GM20000 (cell line): Measurements from ENCODE around the gene IFIT2.
A peak's percentile ranks its signal among the peaks of the same experiment; 100 is the strongest.
"Not testable (repeated sequence)": the region's sequence is repeated elsewhere in the genome, so short reads cannot be mapped to it uniquely, and the experiment has no call there.

Source experiments
- DNase-seq: peaks from one replicate; pipeline ENCODE4 v3.0.0; 2012; ENCODE audit warnings: low spot score
- CTCF ChIP-seq: IDR thresholded peaks from 2 replicates; pipeline ENCODE4 v1.5.1; 2012; ENCODE audit warnings: mild to moderate bottlenecking, control low read depth; ENCODE audit errors: extremely low read depth, missing control alignments

IFIT2 gene, protein sequence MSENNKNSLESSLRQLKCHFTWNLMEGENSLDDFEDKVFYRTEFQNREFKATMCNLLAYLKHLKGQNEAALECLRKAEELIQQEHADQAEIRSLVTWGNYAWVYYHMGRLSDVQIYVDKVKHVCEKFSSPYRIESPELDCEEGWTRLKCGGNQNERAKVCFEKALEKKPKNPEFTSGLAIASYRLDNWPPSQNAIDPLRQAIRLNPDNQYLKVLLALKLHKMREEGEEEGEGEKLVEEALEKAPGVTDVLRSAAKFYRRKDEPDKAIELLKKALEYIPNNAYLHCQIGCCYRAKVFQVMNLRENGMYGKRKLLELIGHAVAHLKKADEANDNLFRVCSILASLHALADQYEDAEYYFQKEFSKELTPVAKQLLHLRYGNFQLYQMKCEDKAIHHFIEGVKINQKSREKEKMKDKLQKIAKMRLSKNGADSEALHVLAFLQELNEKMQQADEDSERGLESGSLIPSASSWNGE

DNA sequence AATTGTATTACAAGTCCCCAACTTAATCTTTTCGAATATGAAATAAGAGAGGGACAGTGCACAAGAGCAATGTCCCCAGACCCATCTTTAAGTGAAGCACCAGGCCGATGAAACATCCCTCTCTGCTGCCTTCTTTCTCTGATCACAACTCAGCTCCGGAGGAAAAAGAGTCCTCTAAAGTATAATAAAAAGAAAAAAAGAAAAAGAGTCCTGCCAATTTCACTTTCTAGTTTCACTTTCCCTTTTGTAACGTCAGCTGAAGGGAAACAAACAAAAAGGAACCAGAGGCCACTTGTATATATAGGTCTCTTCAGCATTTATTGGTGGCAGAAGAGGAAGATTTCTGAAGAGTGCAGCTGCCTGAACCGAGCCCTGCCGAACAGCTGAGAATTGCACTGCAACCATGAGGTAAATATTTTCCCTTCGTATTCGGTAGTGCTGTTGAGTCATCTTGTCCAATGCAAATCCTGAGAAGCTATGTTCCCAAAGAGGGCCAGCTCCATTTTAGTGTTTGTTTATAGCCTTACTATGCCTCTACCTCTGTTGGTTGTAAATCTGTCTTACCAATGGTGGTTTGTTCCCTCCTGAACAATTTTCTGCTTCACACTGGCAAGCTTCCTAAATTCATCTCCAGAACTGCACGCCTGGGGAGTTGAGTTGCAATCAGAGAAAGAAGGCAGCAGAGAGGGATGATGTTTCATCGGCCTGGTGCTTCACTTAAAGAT lies at the start of gene IFIT2:
Gene IFIT2 (plus strand): TSS at position 326 of the 725 bp plus-strand sequence. CDS start 78 bp downstream, at position 404.
- DNase-seq, result peak; percentile 53
- no peak for TF ChIP-seq CTCF

GRCh38 chr10:89252225-89252585 lies 49.6 kb upstream of the IFIT2 start:
- no peak for DNase-seq
- TF ChIP-seq CTCF, result no peak

DNA sequence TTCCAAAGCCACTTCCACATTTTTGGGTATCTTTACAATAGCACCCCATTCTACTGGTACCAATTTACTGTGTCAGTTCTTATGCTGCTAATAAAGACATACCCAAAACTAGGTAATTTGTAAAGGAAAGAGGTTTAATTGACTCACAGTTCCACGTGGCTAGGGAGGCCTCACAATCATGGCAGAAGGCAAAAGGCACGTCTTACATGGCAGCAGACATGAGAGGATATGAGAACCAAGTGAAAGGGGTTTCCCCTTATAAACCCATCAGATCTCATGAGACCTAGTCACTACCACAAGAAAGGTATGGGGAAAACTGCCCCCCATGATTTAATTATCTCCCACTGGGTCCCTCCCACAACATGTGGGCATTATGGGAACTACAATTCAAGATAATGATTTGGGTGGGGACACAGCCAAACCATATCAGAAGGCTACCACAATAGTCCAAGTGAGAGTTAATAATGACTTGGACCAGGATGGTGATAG lies 46.7 kb upstream of the IFIT2 start:
- DNase-seq, result not testable (repeated sequence)

- DNase-seq, result no peak
- TF ChIP-seq CTCF, result no peak
These were observed 46.1 kb upstream of the IFIT2 start for GRCh38 chr10:89255793-89256192.

DNA sequence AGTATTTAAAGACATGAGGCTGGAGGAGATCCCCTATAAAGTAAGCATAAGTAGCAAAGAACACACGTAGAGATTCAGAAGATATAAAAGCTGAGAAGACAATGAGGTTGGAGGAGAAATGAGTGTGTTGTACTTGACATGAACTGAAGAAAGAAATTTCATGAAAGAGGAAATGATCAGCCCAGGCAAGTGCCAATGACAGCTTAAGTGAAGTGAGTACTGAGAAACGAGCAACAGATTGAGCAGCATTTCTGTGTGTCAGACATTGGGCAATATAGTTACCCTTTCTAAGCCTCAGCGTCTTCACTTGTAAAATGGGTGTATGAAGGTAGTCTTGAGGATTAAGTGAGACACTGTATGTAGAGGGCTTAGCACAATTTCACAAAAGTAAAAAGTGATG lies 45.5 kb upstream of the IFIT2 start:
- no peak for DNase-seq
- no peak for TF ChIP-seq CTCF

DNA sequence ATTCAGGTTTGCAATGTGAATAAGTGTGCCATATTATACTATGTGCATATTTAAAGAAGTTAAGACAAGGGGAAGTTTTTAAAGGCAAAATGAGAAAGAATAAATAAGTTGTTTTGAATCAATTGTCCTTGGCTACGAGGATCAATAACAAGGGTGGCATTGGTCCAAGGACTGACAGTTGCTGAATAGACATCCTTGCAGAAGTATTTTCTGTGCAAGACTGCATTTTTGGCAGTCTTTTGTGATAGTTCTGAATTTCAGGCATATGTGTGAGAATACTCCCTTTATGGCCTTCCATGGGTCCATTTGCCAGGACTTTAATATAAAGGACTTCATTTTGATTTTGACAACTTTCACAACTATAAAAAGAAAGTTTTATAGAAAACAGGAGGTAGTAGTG lies 44.9 kb upstream of the IFIT2 start:
- DNase-seq, result no peak
- TF ChIP-seq CTCF, result no peak

DNA sequence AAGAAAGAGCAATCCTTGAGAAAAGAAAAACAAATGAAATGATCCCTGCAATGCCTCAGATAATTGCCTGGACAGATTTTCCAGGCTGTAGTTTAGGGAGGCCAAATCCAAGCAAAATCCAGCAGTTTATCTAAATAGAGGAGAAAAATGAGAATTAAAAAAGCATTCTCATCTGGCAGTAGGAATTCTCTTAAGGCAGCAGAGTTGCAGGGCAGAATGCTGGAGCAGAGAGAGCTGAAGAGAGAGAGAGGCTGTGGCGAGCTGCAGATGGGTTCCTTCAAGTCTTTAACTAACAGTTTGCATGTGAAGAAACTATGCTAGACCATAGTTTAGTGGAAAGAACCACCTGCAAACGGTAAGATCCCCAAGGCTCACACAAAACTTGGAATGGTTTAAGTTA lies 44.3 kb upstream of the IFIT2 start:
- no peak for TF ChIP-seq CTCF
- no peak for DNase-seq

- no peak for TF ChIP-seq CTCF
- DNase-seq, result no peak
These were observed 43.0 kb upstream of the IFIT2 start for GRCh38 chr10:89258881-89259280.
